Breast epithelium (tissue), 3 donors: ENCODE results near the gene ADAMTS2.

ENCODE experiments used
- POLR2A ChIP-seq: fragments of 450-650 bp; IDR thresholded peaks from one replicate; pipeline ENCODE4 v1.6.1; 2016; ENCODE audit warnings: antibody characterized with exemption, mild to moderate bottlenecking, moderate library complexity
- TF ChIP-seq, protein P1 (sequence below), 3 donors: fragments of 450-650 bp; IDR thresholded peaks; one replicate each; pipeline ENCODE4 v1.5.1; 2016 to 2017; ENCODE audit warnings: antibody characterized with exemption in 3 of 3, mild to moderate bottlenecking in 3 of 3, moderate library complexity in 3 of 3

DNA sequence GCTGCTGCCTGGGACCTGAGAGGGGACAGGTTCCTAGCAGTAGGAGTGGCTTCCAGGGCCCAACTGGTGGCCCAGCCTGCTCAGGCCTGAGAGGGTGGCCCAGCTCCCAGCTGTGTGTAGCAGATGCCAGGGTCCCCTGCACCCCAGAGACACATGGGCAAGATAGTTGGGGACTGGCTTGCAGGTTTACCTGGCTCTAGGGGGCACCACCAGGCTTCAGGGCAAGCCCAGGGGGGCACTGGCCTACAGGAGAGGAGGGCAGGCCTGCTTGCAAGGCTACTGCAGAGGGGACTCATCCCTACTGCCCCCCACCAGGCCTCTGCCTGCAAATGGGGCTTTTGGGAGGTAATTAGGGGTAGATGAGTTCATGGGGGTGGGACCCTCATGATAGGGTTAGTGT, 161.8 kb downstream of the ADAMTS2 start:
- TF ChIP-seq, protein P1, sequence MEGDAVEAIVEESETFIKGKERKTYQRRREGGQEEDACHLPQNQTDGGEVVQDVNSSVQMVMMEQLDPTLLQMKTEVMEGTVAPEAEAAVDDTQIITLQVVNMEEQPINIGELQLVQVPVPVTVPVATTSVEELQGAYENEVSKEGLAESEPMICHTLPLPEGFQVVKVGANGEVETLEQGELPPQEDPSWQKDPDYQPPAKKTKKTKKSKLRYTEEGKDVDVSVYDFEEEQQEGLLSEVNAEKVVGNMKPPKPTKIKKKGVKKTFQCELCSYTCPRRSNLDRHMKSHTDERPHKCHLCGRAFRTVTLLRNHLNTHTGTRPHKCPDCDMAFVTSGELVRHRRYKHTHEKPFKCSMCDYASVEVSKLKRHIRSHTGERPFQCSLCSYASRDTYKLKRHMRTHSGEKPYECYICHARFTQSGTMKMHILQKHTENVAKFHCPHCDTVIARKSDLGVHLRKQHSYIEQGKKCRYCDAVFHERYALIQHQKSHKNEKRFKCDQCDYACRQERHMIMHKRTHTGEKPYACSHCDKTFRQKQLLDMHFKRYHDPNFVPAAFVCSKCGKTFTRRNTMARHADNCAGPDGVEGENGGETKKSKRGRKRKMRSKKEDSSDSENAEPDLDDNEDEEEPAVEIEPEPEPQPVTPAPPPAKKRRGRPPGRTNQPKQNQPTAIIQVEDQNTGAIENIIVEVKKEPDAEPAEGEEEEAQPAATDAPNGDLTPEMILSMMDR (IDR thresholded peaks at IDR 0.05) = no peak
- no peak for TF ChIP-seq POLR2A
